A549 (cell line): ENCODE measurements around the gene ATAD5. TPM values are rescaled to one million over a fixed set of nuclear protein-coding genes. Genes with fewer than 3 reads are reported as not detected.

Experiments
- ATAC-seq, 2 experiments: fragments of 200-7000 bp in 1 of 2; fragments of >200 bp in 1 of 2; cut with Nextera tagmentation in 1 of 2; cut with Tn5 transposase in 1 of 2; 3 replicates each; pipeline versions ENCODE4 v1.8.0 to v1.9.1; 2018 to 2020; ENCODE audit warnings: mild to moderate bottlenecking in 1 of 2, moderate library complexity in 1 of 2
- CTCF ChIA-PET: fragments of 300-600 bp; sonication (Branson Sonifier 250); formaldehyde crosslinking; extraction: SDS; loops from one replicate; lab custom pipeline; 2021; ENCODE audit warnings: antibody characterized with exemption, inconsistent platforms; lab: Yijun Ruan, JAX
- POLR2A ChIA-PET: fragments of 350-600 bp; formaldehyde crosslinking; extraction: SDS; loops from one replicate; lab custom pipeline; 2021; ENCODE audit warnings: antibody characterized with exemption, inconsistent platforms; lab: Yijun Ruan, JAX
- DNase-seq, 2 experiments: peaks; one replicate each; pipeline versions ENCODE4 v3.0.0 to v3.0.0-alpha.2; 2011 to 2016; ENCODE audit warnings: low read depth in 1 of 2, low spot score in 1 of 2
- FAIRE-seq: peaks from 2 replicates; lab custom pipeline; 2011; peaks lifted over from hg19 to GRCh38; lab: Jason Lieb, UNC
- H3K27ac ChIP-seq, 2 experiments: fragments of >200 bp; sonication (Bioruptor Twin); formaldehyde crosslinking; 3 replicates each; pipeline ENCODE4 v1.5.1; 2016 to 2017
- H3K4me1 ChIP-seq: fragments of >200 bp; sonication (Bioruptor Twin); formaldehyde crosslinking; 3 replicates; pipeline ENCODE4 v1.6.1; 2016
- H3K4me2 ChIP-seq: fragments of >200 bp; sonication (Bioruptor Twin); formaldehyde crosslinking; 3 replicates; pipeline ENCODE4 v1.6.1; 2016
- H3K4me3 ChIP-seq: fragments of >200 bp; sonication (Bioruptor Twin); formaldehyde crosslinking; 3 replicates; pipeline ENCODE4 v1.5.1; 2016
- H3K9me3 ChIP-seq: fragments of >200 bp; sonication (Bioruptor Twin); formaldehyde crosslinking; 3 replicates; pipeline ENCODE4 v1.6.1; 2016
- BCL3 ChIP-seq: fragments of >200 bp; sonication (Bioruptor Twin); formaldehyde crosslinking; IDR thresholded peaks from 3 replicates; pipeline ENCODE4 v1.6.1; 2016
- BHLHE40 ChIP-seq: IDR thresholded peaks from 2 replicates; pipeline ENCODE4 v1.6.1; 2012; ENCODE audit warnings: low read depth, low read length, inconsistent platforms
- CBX2 ChIP-seq: fragments of 200-600 bp; sonication (generic); IDR thresholded peaks from 2 replicates; pipeline ENCODE4 v1.6.1; 2016; ENCODE audit warnings: low read depth, mild to moderate bottlenecking, borderline replicate concordance
- CEBPB ChIP-seq, 2 experiments: fragments of >200 bp in 1 of 2; sonication (Bioruptor Twin) in 1 of 2; formaldehyde crosslinking in 1 of 2; IDR thresholded peaks; 2 replicates each; pipeline ENCODE4 v1.6.1; 2012 to 2016
- CHD2 ChIP-seq: fragments of 150-350 bp; IDR thresholded peaks from 2 replicates; pipeline ENCODE4 v1.6.1; 2014; ENCODE audit warnings: low read length; ENCODE audit not compliant: partially characterized antibody
- E2F6 ChIP-seq: IDR thresholded peaks from 2 replicates; pipeline ENCODE4 v1.6.1; 2012; ENCODE audit warnings: low read depth, borderline replicate concordance
- EHMT2 ChIP-seq: fragments of 200-600 bp; sonication (generic); IDR thresholded peaks from 2 replicates; pipeline ENCODE4 v1.6.1; 2016; ENCODE audit warnings: antibody characterized with exemption, low read depth, mild to moderate bottlenecking, moderate library complexity
- ELK1 ChIP-seq: fragments of 150-350 bp; IDR thresholded peaks from 2 replicates; pipeline ENCODE4 v1.6.1; 2014; ENCODE audit warnings: low read depth, mild to moderate bottlenecking, low read length
- EP300 ChIP-seq, 2 experiments: fragments of >200 bp; sonication (Bioruptor Twin); formaldehyde crosslinking; IDR thresholded peaks; 2 replicates in 1 of 2; 3 replicates in 1 of 2; pipeline ENCODE4 v1.6.1; 2016 to 2017
- FOSL2 ChIP-seq, 2 experiments: fragments of 450-650 bp in 1 of 2; fragments of >200 bp in 1 of 2; sonication (Bioruptor Twin) in 1 of 2; formaldehyde crosslinking; IDR thresholded peaks; 2 replicates each; pipeline versions ENCODE4 v1.5.0 to v1.6.1; 2016 to 2020; ENCODE audit warnings: mild to moderate bottlenecking in 1 of 2, moderate library complexity in 1 of 2
- FOXS1 ChIP-seq: fragments of 250-450 bp; sonication (Bioruptor Pico); IDR thresholded peaks from 2 replicates; pipeline ENCODE4 v1.5.0; 2020; ENCODE audit warnings: mild to moderate bottlenecking, moderate library complexity
- GATA3 ChIP-seq: IDR thresholded peaks from 2 replicates; pipeline ENCODE4 v1.6.1; 2012; ENCODE audit warnings: borderline replicate concordance
- HDAC2 ChIP-seq: fragments of 200-600 bp; sonication (generic); IDR thresholded peaks from 2 replicates; pipeline ENCODE4 v1.6.1; 2016
- HEYL ChIP-seq: fragments of 250-450 bp; sonication (Bioruptor Pico); IDR thresholded peaks from 2 replicates; pipeline ENCODE4 v1.8.0; 2021; ENCODE audit warnings: mild to moderate bottlenecking, moderate library complexity
- HOXA7 ChIP-seq: fragments of 250-450 bp; sonication (Bioruptor Pico); IDR thresholded peaks from 2 replicates; pipeline ENCODE4 v1.5.0; 2020; ENCODE audit warnings: mild to moderate bottlenecking, moderate library complexity
- HOXB5 ChIP-seq: fragments of 250-450 bp; sonication (Bioruptor Pico); IDR thresholded peaks from 2 replicates; pipeline ENCODE4 v1.5.0; 2020; ENCODE audit warnings: mild to moderate bottlenecking, moderate library complexity
- KDM5A ChIP-seq: fragments of 200-600 bp; sonication (generic); IDR thresholded peaks from 2 replicates; pipeline ENCODE4 v1.6.1; 2016; ENCODE audit warnings: antibody characterized with exemption, mild to moderate bottlenecking
- MAFK ChIP-seq: fragments of 450-650 bp; IDR thresholded peaks from 2 replicates; pipeline ENCODE4 v1.6.1; 2014; ENCODE audit not compliant: partially characterized antibody
- MAX ChIP-seq: IDR thresholded peaks from 2 replicates; pipeline ENCODE4 v1.6.1; 2012
- MAZ ChIP-seq: fragments of 150-350 bp; IDR thresholded peaks from 2 replicates; pipeline ENCODE4 v1.6.1; 2014; ENCODE audit warnings: antibody characterized with exemption, low read depth, low read length, borderline replicate concordance
- MYC ChIP-seq: IDR thresholded peaks from 2 replicates; pipeline ENCODE4 v1.6.1; 2012; ENCODE audit warnings: mild to moderate bottlenecking, inconsistent platforms, low read length, improper control_type of control experiment, borderline replicate concordance
- NFE2L2 ChIP-seq: fragments of 150-350 bp; conservative IDR thresholded peaks from 2 replicates; pipeline ENCODE4 v1.6.1; 2014; ENCODE audit warnings: low read length
- NPAS2 ChIP-seq: fragments of 250-450 bp; sonication (Bioruptor Pico); IDR thresholded peaks from 2 replicates; pipeline ENCODE4 v1.8.0; 2022; ENCODE audit warnings: mild to moderate bottlenecking, moderate library complexity, borderline replicate concordance
- NR3C1 ChIP-seq: fragments of >200 bp; sonication (Bioruptor Twin); formaldehyde crosslinking; IDR thresholded peaks from 3 replicates; pipeline ENCODE4 v1.6.1; 2017
- RARB ChIP-seq: fragments of 250-450 bp; sonication (Bioruptor Pico); IDR thresholded peaks from 2 replicates; pipeline ENCODE4 v1.8.0; 2021; ENCODE audit warnings: mild to moderate bottlenecking, moderate library complexity
- RCOR1 ChIP-seq: fragments of 150-350 bp; IDR thresholded peaks from 2 replicates; pipeline ENCODE4 v1.6.1; 2014; ENCODE audit warnings: antibody characterized with exemption, low read length, low read depth
- REST ChIP-seq: fragments of 200-600 bp; sonication (generic); IDR thresholded peaks from 2 replicates; pipeline ENCODE4 v1.6.1; 2016; ENCODE audit warnings: antibody characterized with exemption, mild to moderate bottlenecking, moderate library complexity
- RNF2 ChIP-seq: fragments of 200-600 bp; sonication (generic); IDR thresholded peaks from 2 replicates; pipeline ENCODE4 v1.6.1; 2016; ENCODE audit warnings: low read depth, mild to moderate bottlenecking, antibody characterized with exemption, moderate library complexity, borderline replicate concordance
- SREBF2 ChIP-seq: fragments of 450-650 bp; IDR thresholded peaks from 2 replicates; pipeline ENCODE4 v1.6.1; 2014; ENCODE audit warnings: mild to moderate bottlenecking, moderate library complexity
- TFCP2L1 ChIP-seq: fragments of 250-450 bp; sonication (Bioruptor Pico); IDR thresholded peaks from 2 replicates; pipeline ENCODE4 v1.5.0; 2021; ENCODE audit warnings: mild to moderate bottlenecking
- TP53 ChIP-seq: fragments of 250-450 bp; sonication (Bioruptor Pico); IDR thresholded peaks from 2 replicates; pipeline ENCODE4 v1.5.0; 2021; ENCODE audit warnings: mild to moderate bottlenecking, moderate library complexity
- ZC3H11A ChIP-seq: fragments of 450-650 bp; IDR thresholded peaks from 2 replicates; pipeline ENCODE4 v1.6.1; 2014; ENCODE audit warnings: antibody characterized with exemption, mild to moderate bottlenecking
- ZFP36 ChIP-seq: fragments of 450-650 bp; IDR thresholded peaks from 2 replicates; pipeline ENCODE4 v1.6.1; 2014; ENCODE audit warnings: borderline replicate concordance; ENCODE audit not compliant: partially characterized antibody
- WGBS: methylation state at CpG from one replicate; pipeline ENCODE4 v1.1.6; 2017; ENCODE audit errors: missing lambda C conversion rate; 5-methylcytosine and 5-hydroxymethylcytosine counted together
- polyA minus RNA-seq: library from RNA; depleted of rRNA, polyadenylated mRNA; stranded (reverse); fragments of >200 nt; gene quantifications from 2 replicates; pipeline ENCODE4 v1.2.3, GENCODE V29; 2011; rRNA and poly(A)+ RNA removed
- polyA plus RNA-seq, 4 experiments: library from polyadenylated mRNA; depleted of rRNA in 3 of 4; stranded (reverse); fragments of >200 nt; fragmentation: RNase III in 1 of 4; extraction: RNeasy Plus Mini Kit Qiagen cat#74134 plus additional on column Dnase treatment in 1 of 4; gene quantifications; 2 replicates in 3 of 4; 3 replicates in 1 of 4; pipeline ENCODE4 v1.2.3, GENCODE V29; 2011 to 2017

Gene ATAD5
- polyA plus RNA-seq (2011; rRNA removed): 6.3 and 9.5 TPM in 2 replicates
- polyA plus RNA-seq (2012; cell fraction: cytosol; rRNA removed): 2.0 TPM in 2 replicates
- polyA plus RNA-seq (2012; cell fraction: nucleus; rRNA removed): 2.5 and 3.2 TPM in 2 replicates
- 4.5 to 4.9 TPM (median 4.7 TPM) in 3 replicates for polyA plus RNA-seq (2017; fragmentation: RNase III; extraction: RNeasy Plus Mini Kit Qiagen cat#74134 plus additional on column Dnase treatment)
- polyA minus RNA-seq: 2.6 and 3.1 TPM in 2 replicates

GRCh38 chr17:30831663-30832437, at the start of gene ATAD5:
Gene ATAD5 (plus strand): TSS chr17:30831966. CDS start chr17:30832348, 382 bp downstream.
- under 1% methylated on average over 48 of the region's 59 CpGs for WGBS
- Histone ChIP-seq H3K4me2 (peak within 1 kb of the TSS; percentile 75), H3K4me1 (peaks cover 10% of the 10 kb centered on the region; the same call in 1 of the 3 replicates), H3K27ac (peak within 1 kb of the TSS; percentile 78 to 84), H3K4me3 (peak within 1 kb of the TSS; percentile 74), H3K9me3 (no peaks in the 10 kb centered on the region)
- ChIA-PET POLR2A (interaction anchor here (0.5 kb wide), 1 partner anchor 534 kb away, joined by 3 read pairs; no protein-coding TSS in a partner anchor), CTCF (interaction anchor here (1.0 kb wide), 1 partner anchor 20 kb away, joined by 3 read pairs; no protein-coding TSS in a partner anchor)
- DNase-seq (peak; percentile 95 to 97), ATAC-seq (peak; percentile 89 to 96), FAIRE-seq (no peak)
- no peak for TF ChIP-seq SREBF2
- TF ChIP-seq MAFK: no peak
- no peak for TF ChIP-seq RARB
- TF ChIP-seq HOXA7 (CRISPR knock-in tag): no peak
- TF ChIP-seq ELK1: no peak
- TF ChIP-seq MYC: no peak; the same call in 1 of the 2 replicates
- 0 out of 2 replicates have a peak, but pooled peaks have one; percentile 37 for TF ChIP-seq HOXB5 (CRISPR knock-in tag)
- TF ChIP-seq NPAS2: no peak
- 0 out of 3 replicates have a peak, but pooled peaks have one; percentile 44 for TF ChIP-seq BCL3
- TF ChIP-seq EHMT2: no peak
- no peak for TF ChIP-seq GATA3
- TF ChIP-seq E2F6: peak; percentile 75
- TF ChIP-seq ZFP36: no peak
- TF ChIP-seq TP53 (CRISPR knock-in tag): no peak
- TF ChIP-seq EP300 (IDR thresholded peaks at IDR 0.05): no peak
- no peak for TF ChIP-seq FOXS1 (CRISPR knock-in tag)
- no peak for TF ChIP-seq TFCP2L1 (CRISPR knock-in tag)
- no peak for TF ChIP-seq ZC3H11A
- no peak for TF ChIP-seq MAZ
- peak; percentile 92 for TF ChIP-seq KDM5A
- peak; percentile 22; the same call in 1 of the 2 replicates for TF ChIP-seq REST
- no peak for TF ChIP-seq RCOR1
- TF ChIP-seq HDAC2: peak; percentile 96
- TF ChIP-seq NFE2L2: no peak
- no peak for TF ChIP-seq RNF2
- no peak for TF ChIP-seq CEBPB (IDR thresholded peaks at IDR 0.05)
- TF ChIP-seq CHD2: no peak
- no peak for TF ChIP-seq HEYL (CRISPR knock-in tag)
- peak; percentile 88 for TF ChIP-seq MAX
- TF ChIP-seq FOSL2 (IDR thresholded peaks at IDR 0.05): no peak
- 0 out of 2 replicates have a peak, but pooled peaks have one; percentile 4 for TF ChIP-seq FOSL2 (CRISPR knock-in tag; IDR thresholded peaks at IDR 0.05)
- no peak for TF ChIP-seq NR3C1
- no peak for TF ChIP-seq BHLHE40
- TF ChIP-seq CBX2: no peak
